Coronary artery (tissue), 2 donors: Measurements from ENCODE around the gene RAB6C.
"Not testable (repeated sequence)": the region's sequence is repeated elsewhere in the genome, so short reads cannot be mapped to it uniquely, and the experiment has no call there.

ENCODE experiments used
- DNase-seq: peaks from one replicate; pipeline ENCODE4 v3.0.0-alpha.2; 2017; ENCODE audit warnings: low spot score
- H3K27ac ChIP-seq, 2 donors: fragments of 200-600 bp; sonication (generic); one replicate each; pipeline ENCODE4 v1.5.1; 2016 to 2019
- H3K4me3 ChIP-seq: fragments of 200-600 bp; sonication (generic); 2 replicates; pipeline ENCODE4 v1.5.1; 2016; ENCODE audit warnings: mild to moderate bottlenecking, moderate library complexity
- TF ChIP-seq, protein P1 (sequence below): fragments of 200-600 bp; sonication (generic); IDR thresholded peaks from one replicate; pipeline ENCODE4 v1.5.1; 2019; ENCODE audit warnings: antibody characterized with exemption

Gene RAB6C

DNA sequence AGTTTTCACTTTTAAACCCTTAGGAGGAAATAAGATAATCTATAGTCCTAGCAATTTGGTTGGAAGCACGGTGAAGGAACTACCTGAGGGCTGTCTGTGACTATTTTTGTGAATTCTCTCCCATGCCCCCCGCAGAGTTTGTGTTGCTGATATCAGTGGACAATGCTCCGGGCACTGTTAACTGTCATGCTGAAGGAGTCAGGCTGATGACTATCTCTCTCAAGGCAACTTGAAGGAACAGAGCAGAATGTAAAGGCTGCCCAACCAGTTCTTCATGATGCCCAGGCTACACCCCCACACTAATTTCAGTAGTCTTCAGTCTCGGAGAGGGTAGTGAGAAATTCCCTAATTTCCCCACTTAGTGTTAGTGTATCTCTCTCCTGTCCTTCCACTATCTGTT lies 21.6 kb upstream of the RAB6C start:
- Histone ChIP-seq H3K27ac (no peak overlapping the region), H3K4me3 (no peak overlapping the region)
- TF ChIP-seq, protein P1, sequence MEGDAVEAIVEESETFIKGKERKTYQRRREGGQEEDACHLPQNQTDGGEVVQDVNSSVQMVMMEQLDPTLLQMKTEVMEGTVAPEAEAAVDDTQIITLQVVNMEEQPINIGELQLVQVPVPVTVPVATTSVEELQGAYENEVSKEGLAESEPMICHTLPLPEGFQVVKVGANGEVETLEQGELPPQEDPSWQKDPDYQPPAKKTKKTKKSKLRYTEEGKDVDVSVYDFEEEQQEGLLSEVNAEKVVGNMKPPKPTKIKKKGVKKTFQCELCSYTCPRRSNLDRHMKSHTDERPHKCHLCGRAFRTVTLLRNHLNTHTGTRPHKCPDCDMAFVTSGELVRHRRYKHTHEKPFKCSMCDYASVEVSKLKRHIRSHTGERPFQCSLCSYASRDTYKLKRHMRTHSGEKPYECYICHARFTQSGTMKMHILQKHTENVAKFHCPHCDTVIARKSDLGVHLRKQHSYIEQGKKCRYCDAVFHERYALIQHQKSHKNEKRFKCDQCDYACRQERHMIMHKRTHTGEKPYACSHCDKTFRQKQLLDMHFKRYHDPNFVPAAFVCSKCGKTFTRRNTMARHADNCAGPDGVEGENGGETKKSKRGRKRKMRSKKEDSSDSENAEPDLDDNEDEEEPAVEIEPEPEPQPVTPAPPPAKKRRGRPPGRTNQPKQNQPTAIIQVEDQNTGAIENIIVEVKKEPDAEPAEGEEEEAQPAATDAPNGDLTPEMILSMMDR = no peak
- DNase-seq = no peak

DNA sequence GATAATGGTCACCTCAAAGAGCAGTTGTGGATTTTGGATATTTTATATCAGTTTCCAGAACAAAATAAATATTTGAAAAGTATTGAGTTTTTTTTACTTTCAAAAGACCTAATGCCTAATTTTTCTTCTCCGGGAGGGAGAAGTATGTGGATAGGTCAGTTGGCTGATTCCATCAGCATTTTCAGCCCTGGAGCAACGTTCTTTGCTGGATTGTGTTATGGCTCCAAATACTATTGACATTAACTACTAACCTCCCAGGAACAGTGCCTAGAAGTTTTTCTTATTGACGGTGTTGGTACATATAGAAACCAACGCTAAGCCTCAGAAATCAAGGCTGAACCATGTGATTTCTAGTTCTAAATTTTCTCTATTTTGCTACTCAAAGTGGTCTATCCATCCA lies 20.7 kb upstream of the RAB6C start:
- H3K4me3 ChIP-seq, H3K27ac ChIP-seq, DNase-seq: not testable (repeated sequence)

DNA sequence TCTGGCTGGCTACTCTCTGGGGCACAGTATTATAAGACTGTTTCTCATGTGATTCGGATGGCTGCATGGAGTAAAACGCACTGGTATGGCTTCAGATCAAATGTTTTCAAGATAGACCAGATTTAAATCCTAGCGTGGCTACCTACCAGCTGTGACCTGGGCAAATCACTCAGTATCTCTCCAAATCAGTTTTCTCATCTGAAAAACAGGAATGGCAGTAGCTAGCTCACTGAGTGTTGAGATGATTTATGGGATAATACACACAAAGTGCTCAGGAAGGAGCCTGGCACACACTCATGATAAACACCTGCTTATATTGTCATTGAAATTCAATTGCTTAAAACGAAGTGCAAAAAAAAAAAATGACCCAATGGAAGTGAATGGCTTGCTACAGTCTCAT lies 10.9 kb upstream of the RAB6C start:
- DNase-seq, H3K27ac ChIP-seq, H3K4me3 ChIP-seq: not testable (repeated sequence)

DNA sequence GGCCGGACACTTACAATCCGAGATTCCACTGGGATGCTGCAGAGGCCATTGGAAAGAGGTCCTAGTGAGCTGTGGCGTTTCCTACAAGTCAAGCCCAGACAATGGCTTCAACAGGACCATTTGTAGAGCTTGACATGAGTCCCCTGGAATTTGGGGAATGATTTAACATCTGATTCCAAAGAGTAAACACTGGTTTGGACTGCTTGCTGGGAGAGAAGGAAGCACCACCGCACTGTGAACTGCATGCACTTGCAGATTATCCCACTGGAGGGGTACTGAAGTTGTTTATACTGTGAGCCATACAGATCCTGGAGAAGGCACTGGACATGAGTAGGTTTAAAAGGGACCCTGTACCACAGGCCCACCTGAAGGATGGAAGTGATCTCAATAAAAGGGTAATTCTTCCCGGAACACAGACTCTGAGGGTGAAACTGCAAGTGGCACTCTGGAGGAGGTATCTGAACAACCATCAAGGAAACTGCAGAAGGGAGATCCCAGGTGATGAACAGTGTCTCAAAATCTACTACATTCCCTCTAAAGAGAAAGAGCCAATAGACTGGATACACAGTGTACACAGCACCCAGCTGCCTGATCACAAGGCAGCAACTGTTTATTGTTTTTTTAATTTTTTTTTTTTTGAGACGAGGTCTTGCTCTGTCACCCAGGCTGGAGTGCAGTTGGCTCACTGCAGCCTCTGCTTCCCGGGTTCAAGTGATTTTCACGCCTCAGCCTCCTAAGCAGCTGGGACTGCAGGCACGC lies 4.3 kb upstream of the RAB6C start:
- H3K27ac ChIP-seq = no peak overlapping the region
- no peak for DNase-seq
- H3K4me3 ChIP-seq = no peak overlapping the region
- TF ChIP-seq, protein P1 = no peak

DNA sequence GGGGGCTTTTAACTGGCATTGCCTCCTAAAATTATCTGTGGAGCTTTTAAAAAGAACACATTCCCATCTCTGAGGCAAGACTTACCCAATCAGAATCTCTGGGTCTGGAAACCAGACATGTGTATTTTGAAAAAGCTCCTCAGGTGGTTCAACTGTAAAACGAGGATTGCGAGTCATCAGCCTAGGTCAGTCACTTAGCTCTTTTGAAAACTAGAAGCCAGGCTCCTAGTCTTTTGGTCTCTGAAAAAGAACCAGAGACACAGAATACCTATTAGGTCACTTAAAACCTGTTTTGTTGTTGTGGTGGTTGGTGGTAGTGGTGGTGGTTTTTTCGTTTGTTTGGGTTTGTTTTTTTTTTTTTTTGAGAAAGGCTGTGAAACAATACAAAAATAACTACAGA lies 2.5 kb upstream of the RAB6C start:
- H3K27ac ChIP-seq, H3K4me3 ChIP-seq: not testable (repeated sequence)

DNA sequence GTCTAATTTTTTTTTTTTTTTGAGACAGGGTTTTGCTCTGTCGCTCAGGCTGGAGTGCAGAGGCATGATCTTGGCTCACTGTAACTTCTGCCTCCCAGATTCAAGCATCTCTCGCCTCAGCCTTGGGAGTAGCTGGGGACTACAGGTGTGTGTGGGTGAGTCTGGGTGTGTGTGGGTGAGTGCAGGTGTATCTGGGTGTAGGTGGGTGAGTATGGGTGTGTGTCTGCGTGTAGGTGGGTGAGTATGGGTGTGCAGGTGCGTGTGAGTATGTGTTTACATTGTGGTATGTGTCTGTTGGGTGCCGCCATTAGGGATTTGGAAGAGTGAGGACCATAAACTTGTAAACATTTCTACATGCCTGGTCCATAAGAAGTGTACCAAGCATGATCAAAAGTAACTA lies 1.5 kb upstream of the RAB6C start:
- Histone ChIP-seq H3K27ac (no peak overlapping the region), H3K4me3 (no peak overlapping the region)
- DNase-seq = no peak
- TF ChIP-seq, protein P1 = no peak

More for the DNA sequence above, 2.5 kb upstream of the RAB6C start:
- not testable (repeated sequence) for DNase-seq

DNA sequence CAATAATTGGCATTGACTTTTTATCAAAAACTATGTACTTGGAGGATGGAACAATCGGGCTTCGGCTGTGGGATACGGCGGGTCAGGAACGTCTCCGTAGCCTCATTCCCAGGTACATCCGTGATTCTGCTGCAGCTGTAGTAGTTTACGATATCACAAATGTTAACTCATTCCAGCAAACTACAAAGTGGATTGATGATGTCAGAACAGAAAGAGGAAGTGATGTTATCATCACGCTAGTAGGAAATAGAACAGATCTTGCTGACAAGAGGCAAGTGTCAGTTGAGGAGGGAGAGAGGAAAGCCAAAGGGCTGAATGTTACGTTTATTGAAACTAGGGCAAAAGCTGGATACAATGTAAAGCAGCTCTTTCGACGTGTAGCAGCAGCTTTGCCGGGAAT lies 780 bp downstream of the RAB6C start:
- not testable (repeated sequence) for DNase-seq, H3K4me3 ChIP-seq, H3K27ac ChIP-seq

DNA sequence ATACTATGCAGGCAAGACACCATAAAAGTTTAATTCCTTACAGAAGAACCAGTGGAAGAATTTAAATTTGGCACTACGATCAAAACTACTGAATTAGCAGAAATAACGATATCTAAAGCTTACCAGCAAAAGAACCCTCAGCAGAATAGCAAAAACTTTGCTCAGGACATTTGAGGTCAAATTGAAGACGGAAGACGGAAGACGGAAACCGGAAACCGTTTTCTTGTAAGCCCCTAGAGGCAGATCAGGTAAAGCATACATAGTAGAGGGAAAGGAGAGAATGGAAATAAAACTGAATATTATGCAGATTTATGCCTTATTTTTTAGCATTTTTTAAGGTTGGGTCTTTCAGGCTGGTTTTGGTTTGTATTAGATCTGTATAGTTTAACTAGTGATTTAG lies 2.2 kb downstream of the RAB6C start:
- H3K27ac ChIP-seq, DNase-seq, H3K4me3 ChIP-seq: not testable (repeated sequence)

DNA sequence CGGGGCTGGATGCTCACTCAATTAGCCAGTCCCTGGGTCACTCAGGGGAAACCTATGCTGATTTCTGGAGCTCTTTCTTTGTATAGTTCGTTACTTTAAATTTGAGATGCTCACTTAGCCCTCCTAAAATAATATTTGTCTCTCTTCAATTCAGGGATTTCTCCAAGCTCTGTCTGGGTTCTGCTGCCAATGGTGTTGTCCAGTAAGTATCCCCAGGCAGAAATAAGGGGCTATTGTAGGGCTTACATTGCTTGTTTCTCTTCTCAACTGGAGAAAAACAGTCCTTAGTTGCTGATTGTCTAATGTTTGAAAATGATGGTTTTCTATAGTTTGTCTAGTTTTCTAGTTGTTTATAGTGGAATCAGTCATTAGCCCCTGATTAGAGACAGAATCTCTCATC lies 5.0 kb downstream of the RAB6C start:
- H3K27ac ChIP-seq = no peak overlapping the region
- TF ChIP-seq, protein P1 = no peak
- no peak for DNase-seq
- H3K4me3 ChIP-seq = no peak overlapping the region

DNA sequence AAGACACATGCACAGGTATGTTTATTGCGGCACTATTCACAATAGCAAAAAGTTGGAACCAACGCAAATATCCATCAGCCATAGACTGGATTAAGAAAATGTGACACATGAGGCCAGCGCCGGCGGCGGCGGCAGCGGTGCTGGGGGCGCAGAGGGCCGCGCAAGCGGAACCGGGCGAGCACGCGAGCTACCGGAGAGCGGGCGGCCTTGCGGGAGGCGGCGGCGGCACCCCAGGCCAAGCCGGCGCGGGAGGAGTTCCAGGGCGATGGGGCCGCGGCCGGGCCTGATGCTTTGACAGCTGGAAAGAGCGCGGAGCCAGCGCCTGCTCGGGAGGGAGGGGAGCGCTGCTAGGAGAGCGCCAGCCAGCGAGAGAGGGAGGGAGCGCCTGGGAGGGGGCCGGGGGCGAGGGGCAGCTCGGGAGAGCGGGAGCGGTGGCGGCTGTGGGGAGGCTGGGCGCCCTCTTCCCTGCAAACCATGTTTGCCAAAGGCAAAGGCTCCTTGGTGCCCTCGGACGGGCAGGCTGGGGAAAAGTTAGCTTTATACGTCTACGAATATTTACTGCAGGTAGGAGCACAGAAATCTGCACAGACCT lies 13.0 kb downstream of the RAB6C start:
- not testable (repeated sequence) for DNase-seq, H3K27ac ChIP-seq, H3K4me3 ChIP-seq

DNA sequence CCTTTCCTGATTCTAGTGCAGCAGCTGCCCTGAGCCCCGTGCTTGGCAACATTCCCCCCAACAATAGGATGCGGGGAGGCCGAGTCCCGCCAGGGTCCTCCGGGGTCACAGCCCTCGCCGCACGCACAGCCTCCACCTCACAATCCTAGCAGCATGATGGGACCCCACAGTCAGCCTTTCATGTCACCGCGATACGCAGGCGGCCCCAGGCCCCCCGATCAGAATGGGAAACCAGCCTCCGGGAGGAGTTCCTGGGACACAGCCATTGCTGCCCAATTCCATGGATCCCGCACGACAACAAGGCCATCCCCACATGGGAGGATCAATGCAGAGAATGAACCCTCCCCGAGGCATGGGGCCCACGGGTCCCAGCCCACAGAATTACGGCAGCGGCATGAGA lies 13.7 kb downstream of the RAB6C start:
- DNase-seq, H3K4me3 ChIP-seq, H3K27ac ChIP-seq: not testable (repeated sequence)

DNA sequence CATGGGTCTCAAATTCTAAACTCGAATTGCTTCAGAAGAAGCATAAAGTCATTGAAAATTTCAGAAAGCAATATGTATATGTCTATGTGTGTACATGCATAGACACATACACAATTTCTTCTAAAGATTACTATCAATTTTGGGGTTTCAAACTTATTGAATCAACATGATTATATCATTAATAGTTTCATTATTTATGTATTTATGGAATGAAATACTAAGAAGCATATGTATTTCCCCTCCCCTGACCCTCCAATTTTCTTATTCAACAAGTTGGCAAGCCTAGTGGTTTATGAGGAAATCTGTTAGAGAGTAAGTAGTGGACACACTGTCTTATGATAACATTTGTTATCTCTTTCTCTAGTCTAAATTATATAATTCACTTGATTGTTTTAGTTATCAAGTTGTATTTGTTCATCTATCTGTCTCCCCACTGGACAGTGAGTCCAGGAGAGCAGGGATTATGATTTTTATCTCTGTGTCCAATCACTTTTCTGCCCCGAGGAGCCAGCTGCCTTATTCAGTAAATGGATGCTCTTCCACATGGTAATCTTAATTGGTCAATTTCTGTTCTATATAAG lies 17.3 kb downstream of the RAB6C start:
- H3K4me3 ChIP-seq, DNase-seq, H3K27ac ChIP-seq: not testable (repeated sequence)

DNA sequence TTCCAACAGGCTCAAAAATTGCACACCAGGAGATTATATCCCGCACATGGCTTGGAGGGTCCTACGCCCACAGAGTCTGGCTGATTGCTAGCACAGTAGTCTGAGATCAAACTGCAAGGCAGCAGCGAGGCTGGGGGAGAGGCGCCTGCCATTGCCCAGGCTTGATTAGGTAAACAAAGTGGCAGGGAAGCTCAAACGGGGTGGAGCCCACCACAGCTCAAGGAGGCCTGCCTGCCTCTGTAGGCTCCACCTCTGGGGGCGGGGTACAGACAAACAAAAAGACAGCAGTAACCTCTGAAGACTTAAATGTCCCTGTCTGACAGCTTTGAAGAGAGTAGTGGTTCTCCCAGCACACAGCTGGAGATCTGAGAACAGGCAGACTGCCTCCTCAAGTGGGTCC lies 19.3 kb downstream of the RAB6C start:
- not testable (repeated sequence) for DNase-seq, H3K27ac ChIP-seq, H3K4me3 ChIP-seq

DNA sequence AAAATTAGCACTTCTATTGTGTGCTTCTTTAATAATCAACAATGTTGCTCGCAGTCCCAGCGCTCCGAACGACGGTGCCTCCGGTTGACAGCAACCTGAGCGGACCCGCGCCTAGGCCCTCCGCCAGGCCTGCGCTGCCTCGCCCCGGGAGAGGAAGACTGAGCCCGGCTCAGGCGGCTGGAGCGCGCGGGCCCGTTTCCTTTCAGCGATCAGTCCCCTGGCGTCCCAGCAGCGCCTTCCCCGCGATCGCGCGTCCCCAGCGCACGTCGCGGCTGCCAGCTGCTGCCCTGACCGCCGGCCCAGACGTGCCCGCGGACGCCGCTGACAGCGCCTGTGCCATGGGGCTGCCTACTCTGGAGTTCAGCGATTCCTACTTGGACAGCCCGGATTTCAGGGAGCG lies 26.4 kb downstream of the RAB6C start:
- not testable (repeated sequence) for DNase-seq, H3K4me3 ChIP-seq, H3K27ac ChIP-seq
